Heart left ventricle (tissue), 13 donors: ENCODE results near the gene SDHC.

ENCODE experiments used
- CTCF ChIP-seq, 12 donors: fragments of 200-600 bp; sonication (generic) in 4 of 12; IDR thresholded peaks; one replicate each; pipeline versions ENCODE4 v1.5.0 to v1.8.0; 2018 to 2022; ENCODE audit warnings: antibody characterized with exemption in 12 of 12, mild to moderate bottlenecking in 5 of 12
- POLR2A ChIP-seq, 2 donors: fragments of 450-650 bp; IDR thresholded peaks; one replicate each; pipeline ENCODE4 v1.6.1; 2017; ENCODE audit warnings: antibody characterized with exemption in 2 of 2, mild to moderate bottlenecking in 2 of 2, moderate library complexity in 2 of 2
- donor health status: ischemic (EF 13 %, LVEDD 7.1; RV severe dilation, severe dysfunction).
- donor health status: DM: no; HTN: yes; CAD: no.
- donor health status: DM: no; HTN: no; CAD: no.
- donor health status: ischemic (EF 25% LVEDD 6.9; RV normal size, moderate dysfunction).
- donor health status: ischemic (EF 25% LVEDD 5.7; RV mildly dilated, moderate dysfunction).
- donor health status: ischemic (EF 35%, LVEDD 5.7; RV mildly dilated, moderate dysfunction).
- donor health status: nonischemic (EF 11% LVEDD 7.7; RV severe dilation, severe dysfunction).
- donor health status: DM: yes; HTN: yes; CAD: no.
- donor health status: PGD.
- donor health status: ischemic (EF 29% LVEDD 5.4; RV normal size, mild dysfunction).
- donor health status: nonischemic (EF 23%, LVEDD 6.1; RV moderate dilation, normal function).

- TF ChIP-seq CTCF (IDR thresholded peaks at IDR 0.05) (no peak), POLR2A (IDR thresholded peaks at IDR 0.05) (no peak)
Measured at GRCh38 chr1:161342821-161343220, 28.6 kb downstream of the SDHC start.
